Measurements from ENCODE around the gene CPNE4. TPM values are rescaled to one million over a fixed set of nuclear protein-coding genes. Genes with fewer than 3 reads are reported as not detected.

CPNE4 gene
- total and polyA plus RNA-seq, 7 donors, result 0.03 to 0.04 TPM; not detected in 5

GRCh38 chr3:132029182-132029902 lies 5.5 kb downstream of the CPNE4 start:
- 24 to 27% (median 24%) methylated on average over 15 of the region's 15 CpGs for WGBS, 3 donors
- no peaks in the 10 kb centered on the region for H3K36me3 ChIP-seq (ENCODE audit: insufficient read depth in 1 of 2, low read depth in 1 of 2)
- ATAC-seq (peak; percentile 36 to 80 (median 72)), DNase-seq (peak; percentile 72 to 83)
- no peaks in the 10 kb centered on the region for H3K4me1 ChIP-seq
- TF ChIP-seq CTCF (IDR thresholded peaks at IDR 0.05), result peak; percentile 71
- no peak overlapping the region for H3K4me3 ChIP-seq
- no peaks in the 10 kb centered on the region for H3K9me3 ChIP-seq
- no peak overlapping the region for H3K27ac ChIP-seq
- intact Hi-C loops (cut with DNase I), result loop anchor here (2.0 to 10.0 kb wide), 2 partner anchors 235 to 995 kb away; no protein-coding TSS in a partner anchor
- H3K27me3 ChIP-seq (ENCODE audit: insufficient read depth in 3 of 3, low read length in 2 of 3), result peaks cover 3 to 29% (median 6%) of the 10 kb centered on the region in 3 donors

GRCh38 chr3:132022914-132023313 lies 11.9 kb downstream of the CPNE4 start:
- no peak for TF ChIP-seq CTCF (IDR thresholded peaks at IDR 0.05)
- H3K27ac ChIP-seq, result no peak overlapping the region
- intact Hi-C loops (cut with DNase I), result loop anchor here in 1 of 2 donors (10.0 kb wide), 1 partner anchor 988 kb away; no protein-coding TSS in a partner anchor
- no peak overlapping the region for H3K4me3 ChIP-seq
- no peak for ATAC-seq
- H3K36me3 ChIP-seq (ENCODE audit: insufficient read depth in 1 of 2, low read depth in 1 of 2), result no peaks in the 10 kb centered on the region
- no peak for DNase-seq
- H3K27me3 ChIP-seq (ENCODE audit: insufficient read depth in 3 of 3, low read length in 2 of 3), result peaks cover 0 to 3% (median 0%) of the 10 kb centered on the region in 3 donors
- 69 to 75% (median 73%) methylated on average over 7 of the region's 7 CpGs for WGBS, 3 donors
- H3K9me3 ChIP-seq, result no peaks in the 10 kb centered on the region
- H3K4me1 ChIP-seq, result no peaks in the 10 kb centered on the region

- WGBS, 3 donors, result 32 to 42% (median 36%) methylated on average over 3 of the region's 3 CpGs
- TF ChIP-seq CTCF (IDR thresholded peaks at IDR 0.05), result no peak
- intact Hi-C loops (cut with DNase I), result loop anchor here in 1 of 2 donors (10.0 kb wide), 1 partner anchor 985 kb away; no protein-coding TSS in a partner anchor
- DNase-seq (no peak), ATAC-seq (no peak)
- Histone ChIP-seq H3K4me3 (no peak overlapping the region), H3K27me3 (ENCODE audit: insufficient read depth in 3 of 3, low read length in 2 of 3) (no peaks in the 10 kb centered on the region), H3K9me3 (no peaks in the 10 kb centered on the region), H3K27ac (no peak overlapping the region), H3K36me3 (ENCODE audit: insufficient read depth in 1 of 2, low read depth in 1 of 2) (no peaks in the 10 kb centered on the region), H3K4me1 (no peaks in the 10 kb centered on the region)
These were observed 14.8 kb downstream of the CPNE4 start for GRCh38 chr3:132020058-132020457.

- TF ChIP-seq CTCF (IDR thresholded peaks at IDR 0.05), result no peak
- Histone ChIP-seq H3K9me3 (no peaks in the 10 kb centered on the region), H3K4me1 (no peaks in the 10 kb centered on the region), H3K27me3 (ENCODE audit: insufficient read depth in 3 of 3, low read length in 2 of 3) (no peaks in the 10 kb centered on the region), H3K27ac (no peak overlapping the region), H3K36me3 (ENCODE audit: insufficient read depth in 1 of 2, low read depth in 1 of 2) (no peaks in the 10 kb centered on the region), H3K4me3 (no peak overlapping the region)
- no peak for ATAC-seq
- 86 to 89% (median 88%) methylated on average over 3 of the region's 3 CpGs for WGBS, 3 donors
- intact Hi-C loops (cut with DNase I), result no loop called here
- DNase-seq, result no peak
These were observed 17.7 kb downstream of the CPNE4 start for GRCh38 chr3:132017137-132017536.
